Fibroblast of lung (primary cell): ENCODE data around the gene DDX10. TPM values are rescaled to one million over a fixed set of nuclear protein-coding genes. Genes with fewer than 3 reads are reported as not detected.

Experiments
- DNase-seq, 2 donors: peaks; one replicate each; pipeline versions ENCODE4 v3.0.0 to v3.0.0-alpha.2; 2010; ENCODE audit warnings: low read depth in 2 of 2
- H2AFZ ChIP-seq: 2 replicates; pipeline ENCODE4 v1.5.1; 2012; ENCODE audit warnings: low read length, control low read depth, inconsistent platforms
- H3K27ac ChIP-seq: 2 replicates; pipeline ENCODE4 v1.5.1; 2011; ENCODE audit warnings: low read length, control low read depth; ENCODE audit not compliant: insufficient read depth
- H3K27me3 ChIP-seq: 2 replicates; pipeline ENCODE4 v1.5.1; 2011; ENCODE audit warnings: mild to moderate bottlenecking, low read length; ENCODE audit not compliant: control insufficient read depth, insufficient read depth
- H3K36me3 ChIP-seq: 2 replicates; pipeline ENCODE4 v1.5.1; 2011; ENCODE audit warnings: low read length; ENCODE audit not compliant: control insufficient read depth, insufficient read depth
- H3K4me1 ChIP-seq: 2 replicates; pipeline ENCODE4 v1.5.1; 2011; ENCODE audit warnings: low read length; ENCODE audit not compliant: control insufficient read depth, insufficient read depth; ENCODE audit errors: extremely low read depth
- H3K4me2 ChIP-seq: 2 replicates; pipeline ENCODE4 v1.5.1; 2011; ENCODE audit warnings: low read length, control low read depth; ENCODE audit not compliant: insufficient read depth; ENCODE audit errors: extremely low read depth
- H3K4me3 ChIP-seq, 4 experiments: fragments of 200-600 bp in 1 of 4; sonication (generic) in 1 of 4; replicated peaks in 1 of 4; 2 replicates each; pipeline ENCODE4 v1.5.1; 2011 to 2016; ENCODE audit warnings: low read length in 4 of 4, low read depth in 3 of 4, mild to moderate bottlenecking in 3 of 4, control low read depth in 2 of 4, inconsistent platforms in 1 of 4, mixed read lengths in 1 of 4; ENCODE audit not compliant: insufficient read depth in 1 of 4; ENCODE audit errors: control extremely low read depth in 1 of 4
- H3K79me2 ChIP-seq: 2 replicates; pipeline ENCODE4 v1.5.1; 2012; ENCODE audit warnings: mild to moderate bottlenecking, low read length, inconsistent platforms; ENCODE audit not compliant: control insufficient read depth, insufficient read depth
- H3K9ac ChIP-seq: 2 replicates; pipeline ENCODE4 v1.5.1; 2011; ENCODE audit warnings: mild to moderate bottlenecking, low read length, control low read depth; ENCODE audit not compliant: insufficient read depth
- H3K9me3 ChIP-seq: 2 replicates; pipeline ENCODE4 v1.5.1; 2012; ENCODE audit warnings: low read depth, low read length; ENCODE audit not compliant: control insufficient read depth, insufficient read depth
- H4K20me1 ChIP-seq: 2 replicates; pipeline ENCODE4 v1.5.1; 2011; ENCODE audit warnings: low read length; ENCODE audit not compliant: control insufficient read depth, insufficient read depth; ENCODE audit errors: extremely low read depth
- EZH2 ChIP-seq: IDR thresholded peaks from 2 replicates; pipeline ENCODE4 v1.5.1; 2012; ENCODE audit warnings: low read length, control low read depth, mild to moderate bottlenecking; ENCODE audit errors: missing control alignments
- polyA plus RNA-seq, 2 donors: library from polyadenylated mRNA; depleted of rRNA in 1 of 2; stranded (reverse) in 1 of 2; unstranded in 1 of 2; fragments of >200 nt; gene quantifications; 2 replicates each; pipeline ENCODE4 v1.2.1, GENCODE V29; 2011 to 2012; ENCODE audit warnings: missing spikeins in 1 of 2
- total RNA-seq: library from RNA; depleted of rRNA; stranded (reverse); fragments of >200 nt; gene quantifications from 2 replicates; pipeline ENCODE4 v1.2.1, GENCODE V29; 2014
- TF ChIP-seq, protein P1 (sequence below), 2 donors: IDR thresholded peaks in 1 of 2; conservative IDR thresholded peaks in 1 of 2; 1 replicate in 1 of 2; 2 replicates in 1 of 2; pipeline ENCODE4 v1.5.1; 2011 to 2012; ENCODE audit warnings: low read length in 2 of 2, control low read depth in 1 of 2, inconsistent platforms in 1 of 2, low read depth in 1 of 2, mild to moderate bottlenecking in 1 of 2

The DDX10 gene
- total and polyA plus RNA-seq, 2 donors (not counting 1 experiment from before 2014, with no cell fraction given), result 18.5 to 20.7 TPM

GRCh38 chr11:108797578-108798100 lies 132.8 kb downstream of the DDX10 start:
- Histone ChIP-seq H3K79me2 (no peaks in the 10 kb centered on the region), H3K4me3 (no peak overlapping the region), H3K36me3 (no peaks in the 10 kb centered on the region), H3K9me3 (no peaks in the 10 kb centered on the region), H3K27me3 (no peaks in the 10 kb centered on the region), H3K4me1 (no peaks in the 10 kb centered on the region), H3K4me2 (no peak overlapping the region), H2AFZ (no peak overlapping the region), H3K27ac (no peak overlapping the region), H4K20me1 (peaks cover 3% of the 10 kb centered on the region), H3K9ac (no peak overlapping the region)
- no peak for DNase-seq
- TF ChIP-seq EZH2, result no peak
- TF ChIP-seq, protein P1, sequence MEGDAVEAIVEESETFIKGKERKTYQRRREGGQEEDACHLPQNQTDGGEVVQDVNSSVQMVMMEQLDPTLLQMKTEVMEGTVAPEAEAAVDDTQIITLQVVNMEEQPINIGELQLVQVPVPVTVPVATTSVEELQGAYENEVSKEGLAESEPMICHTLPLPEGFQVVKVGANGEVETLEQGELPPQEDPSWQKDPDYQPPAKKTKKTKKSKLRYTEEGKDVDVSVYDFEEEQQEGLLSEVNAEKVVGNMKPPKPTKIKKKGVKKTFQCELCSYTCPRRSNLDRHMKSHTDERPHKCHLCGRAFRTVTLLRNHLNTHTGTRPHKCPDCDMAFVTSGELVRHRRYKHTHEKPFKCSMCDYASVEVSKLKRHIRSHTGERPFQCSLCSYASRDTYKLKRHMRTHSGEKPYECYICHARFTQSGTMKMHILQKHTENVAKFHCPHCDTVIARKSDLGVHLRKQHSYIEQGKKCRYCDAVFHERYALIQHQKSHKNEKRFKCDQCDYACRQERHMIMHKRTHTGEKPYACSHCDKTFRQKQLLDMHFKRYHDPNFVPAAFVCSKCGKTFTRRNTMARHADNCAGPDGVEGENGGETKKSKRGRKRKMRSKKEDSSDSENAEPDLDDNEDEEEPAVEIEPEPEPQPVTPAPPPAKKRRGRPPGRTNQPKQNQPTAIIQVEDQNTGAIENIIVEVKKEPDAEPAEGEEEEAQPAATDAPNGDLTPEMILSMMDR (conservative IDR thresholded peaks at IDR 0.05 in 1 of 2, IDR thresholded peaks at IDR 0.05 in 1 of 2; ENCODE audit: low read depth in 1 of 2, low read length in 2 of 2), result no peak

GRCh38 chr11:108802492-108802891 lies 137.6 kb downstream of the DDX10 start:
- H3K79me2 ChIP-seq, result no peaks in the 10 kb centered on the region
- no peaks in the 10 kb centered on the region for H3K36me3 ChIP-seq
- no peaks in the 10 kb centered on the region for H3K4me1 ChIP-seq
- no peak overlapping the region for H2AFZ ChIP-seq
- H3K27me3 ChIP-seq, result no peaks in the 10 kb centered on the region
- no peak overlapping the region for H3K9ac ChIP-seq
- no peak overlapping the region for H3K4me2 ChIP-seq
- no peak overlapping the region for H3K4me3 ChIP-seq
- DNase-seq, result no peak
- no peaks in the 10 kb centered on the region for H4K20me1 ChIP-seq
- H3K9me3 ChIP-seq, result no peaks in the 10 kb centered on the region
- no peak for TF ChIP-seq EZH2
- TF ChIP-seq, protein P1 (conservative IDR thresholded peaks at IDR 0.05 in 1 of 2, IDR thresholded peaks at IDR 0.05 in 1 of 2; ENCODE audit: low read depth in 1 of 2, low read length in 2 of 2), result no peak
- H3K27ac ChIP-seq, result no peak overlapping the region

DNA sequence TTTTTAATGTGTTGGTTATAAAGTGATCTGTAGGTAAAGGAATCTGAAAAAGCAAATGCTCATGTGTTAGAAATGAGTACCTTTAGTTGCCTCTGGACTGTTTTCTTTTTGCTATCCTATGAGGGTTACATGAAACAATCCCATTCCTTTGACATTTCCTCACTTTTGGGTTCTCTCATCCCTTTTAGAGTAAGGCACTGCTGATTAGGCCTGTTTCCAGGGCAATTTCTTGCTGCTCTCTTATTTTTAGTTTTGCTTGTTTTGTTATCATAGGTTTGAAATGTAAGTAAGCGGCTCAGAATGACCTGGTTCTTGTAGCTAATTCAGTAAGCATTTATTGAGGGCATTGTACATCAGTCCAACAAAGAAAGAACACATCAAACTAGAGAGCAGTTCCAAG lies 138.9 kb downstream of the DDX10 start:
- H3K4me3 ChIP-seq, result no peak overlapping the region
- H3K79me2 ChIP-seq, result no peaks in the 10 kb centered on the region
- no peaks in the 10 kb centered on the region for H4K20me1 ChIP-seq
- H3K4me1 ChIP-seq, result no peaks in the 10 kb centered on the region
- H3K9ac ChIP-seq, result no peak overlapping the region
- TF ChIP-seq EZH2, result no peak
- TF ChIP-seq, protein P1 (conservative IDR thresholded peaks at IDR 0.05 in 1 of 2, IDR thresholded peaks at IDR 0.05 in 1 of 2; ENCODE audit: low read depth in 1 of 2, low read length in 2 of 2), result no peak
- peak in 1 of 2 donors; percentile 75 for DNase-seq
- H3K36me3 ChIP-seq, result no peaks in the 10 kb centered on the region
- no peak overlapping the region for H3K4me2 ChIP-seq
- no peaks in the 10 kb centered on the region for H3K27me3 ChIP-seq
- no peak overlapping the region for H3K27ac ChIP-seq
- no peak overlapping the region for H2AFZ ChIP-seq
- no peaks in the 10 kb centered on the region for H3K9me3 ChIP-seq
